Adrenal gland (tissue), 5 donors: ENCODE data around the gene ZNF428.

ENCODE experiments used
- CTCF ChIP-seq, 6 experiments: fragments of 450-650 bp in 4 of 6; fragments of 200-600 bp in 2 of 6; sonication (generic) in 1 of 6; IDR thresholded peaks; 1 replicate in 5 of 6; 2 replicates in 1 of 6; pipeline versions ENCODE4 v1.5.1 to v1.8.0; 2016 to 2021; ENCODE audit warnings: antibody characterized with exemption in 6 of 6, mild to moderate bottlenecking in 2 of 6, moderate library complexity in 1 of 6
- POLR2A ChIP-seq, 2 donors: fragments of 450-650 bp; IDR thresholded peaks; one replicate each; pipeline ENCODE4 v1.6.1; 2017; ENCODE audit warnings: antibody characterized with exemption in 2 of 2, mild to moderate bottlenecking in 2 of 2, moderate library complexity in 1 of 2
- donor health status: DM: no; HTN: no; CAD: no.

GRCh38 chr19:43656436-43656835 is 37.0 kb upstream of the ZNF428 start:
- TF ChIP-seq CTCF (IDR thresholded peaks at IDR 0.05) (no peak), POLR2A (IDR thresholded peaks at IDR 0.05) (no peak)
